ENCODE results near the gene TMCC2. TPM values are rescaled to one million over a fixed set of nuclear protein-coding genes. Genes with fewer than 3 reads are reported as not detected.
"Not testable (repeated sequence)": the region's sequence is repeated elsewhere in the genome, so short reads cannot be mapped to it uniquely, and the experiment has no call there.

The TMCC2 gene
- total and polyA plus RNA-seq, 5 experiments from 2014 or later: 0.37 to 4.7 (median 2.0) TPM

DNA sequence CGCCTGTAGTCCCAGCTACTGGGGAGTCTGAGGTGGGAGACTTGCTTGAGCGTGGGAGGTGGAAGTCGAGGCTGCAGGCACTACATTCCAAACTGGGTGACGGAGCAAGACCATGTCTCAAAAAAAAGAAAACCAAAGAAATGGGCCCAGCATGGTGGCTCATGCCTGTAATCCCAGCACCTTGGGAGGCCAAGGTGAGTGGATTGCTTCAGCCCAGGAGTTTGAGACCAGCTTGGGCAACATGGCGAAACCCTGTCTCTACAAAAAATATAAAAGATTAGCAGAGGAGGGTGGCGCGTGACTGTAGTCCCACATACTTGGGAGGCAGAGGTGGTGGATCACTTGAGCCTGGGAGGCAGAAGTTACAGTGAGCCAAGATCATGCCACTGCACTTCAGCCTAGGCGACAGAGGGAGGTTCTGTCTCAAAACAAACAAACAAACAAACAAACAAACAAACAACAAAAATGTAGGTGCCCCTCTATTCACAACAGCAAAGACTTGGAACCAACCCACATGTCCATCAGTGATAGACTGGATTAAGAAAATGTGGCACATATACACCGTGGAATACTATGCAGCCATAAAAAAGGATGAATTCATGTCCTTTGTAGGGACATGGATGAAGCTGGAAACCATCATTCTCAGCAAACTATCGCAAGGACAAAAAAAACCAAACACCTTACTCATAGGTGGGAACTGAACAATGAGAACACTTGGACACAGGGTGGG lies 53.1 kb downstream of the TMCC2 start:
- Mint-ChIP-seq H3K27ac (peak overlapping the region; percentile 77 to 92 (median 86)), H3K4me1 (peaks cover 47 to 94% (median 83%) of the 10 kb centered on the region in 4 donors), H3K4me3 (peak overlapping the region in 8 of 10 donors; percentile 11 to 73 (median 64))
- H3K36me3 Mint-ChIP-seq, H3K9me3 Mint-ChIP-seq, DNase-seq, ATAC-seq, H3K27me3 Mint-ChIP-seq: not testable (repeated sequence)
- POLR2A ChIA-PET: interaction anchor here (0.6 to 11.7 kb wide), 4 partner anchors 13 to 41 kb away, joined by 3 to 590 read pairs (median 236); partner anchors contain the start of gene NUAK2

DNA sequence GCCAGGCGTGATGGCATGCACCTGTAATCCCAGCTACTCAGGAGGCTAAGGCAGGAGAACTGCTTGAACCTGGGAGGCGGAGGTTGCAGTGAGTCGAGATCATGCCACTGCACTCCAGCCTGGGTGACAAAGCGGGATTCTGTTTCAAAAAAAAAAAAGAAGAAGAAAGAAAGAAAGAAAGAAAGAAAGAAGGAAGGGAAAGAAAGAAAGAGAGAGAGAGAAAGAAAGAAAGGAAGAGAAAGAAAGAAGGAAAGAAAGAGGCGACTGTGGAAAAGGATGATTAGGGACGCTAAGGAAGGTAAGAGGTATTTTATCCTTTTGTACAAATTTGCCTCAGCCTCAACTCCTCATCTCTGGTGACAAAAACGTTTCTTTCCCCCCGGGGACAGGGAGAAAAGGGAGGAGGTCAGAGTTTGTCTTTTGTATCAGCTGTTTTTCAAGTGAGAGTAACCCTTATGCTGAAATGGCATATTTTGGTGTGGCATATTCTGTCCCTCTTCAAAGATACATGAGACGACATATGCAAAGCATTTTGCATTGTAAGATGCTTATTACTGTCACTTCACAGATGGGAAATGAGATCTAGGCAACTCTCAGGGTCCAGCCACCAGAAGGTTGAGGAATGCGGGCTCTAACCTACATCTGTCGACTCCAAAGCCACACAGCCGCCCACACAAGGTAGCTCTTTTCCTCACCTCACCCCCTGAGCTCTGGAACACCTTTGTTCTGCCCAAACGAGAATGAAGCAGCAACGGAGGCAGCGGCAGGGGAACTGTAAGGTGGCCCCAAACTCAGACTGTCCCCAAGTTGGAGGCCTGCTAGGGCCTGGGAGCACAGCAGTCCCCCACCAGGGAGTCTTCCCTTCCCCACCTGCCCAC lies 55.8 kb downstream of the TMCC2 start:
- peak overlapping the region; percentile 74 to 100 (median 95) for H3K27ac Mint-ChIP-seq
- H3K4me3 Mint-ChIP-seq: peak overlapping the region; percentile 55 to 88 (median 72)
- no peaks in the 10 kb centered on the region for H3K36me3 Mint-ChIP-seq
- H3K9me3 Mint-ChIP-seq: peaks cover 0 to 3% (median 0%) of the 10 kb centered on the region in 9 donors
- POLR2A ChIA-PET: interaction anchor here (0.7 to 10.1 kb wide), 8 partner anchors 8 to 478 kb away, joined by 3 to 467 read pairs (median 50); partner anchors contain the start of gene NUAK2
- H3K27me3 Mint-ChIP-seq: peaks cover 0 to 3% (median 0%) of the 10 kb centered on the region in 5 donors
- peak in 1 of 10 donors; percentile 47 for DNase-seq
- ATAC-seq: no peak
- H3K4me1 Mint-ChIP-seq: peaks cover 57 to 96% (median 89%) of the 10 kb centered on the region in 4 donors

GRCh38 chr1:205284420-205285144 lies 56.8 kb downstream of the TMCC2 start:
- H3K4me3 Mint-ChIP-seq: peak overlapping the region; percentile 63 to 91 (median 79)
- POLR2A ChIA-PET: interaction anchor here (0.7 to 10.1 kb wide), 14 partner anchors 9 to 1624 kb away, joined by 3 to 467 read pairs (median 6); partner anchors contain the start of genes MDM4, NUAK2, RBBP5 and TMCC2
- peaks cover 49 to 94% (median 86%) of the 10 kb centered on the region in 4 donors for H3K4me1 Mint-ChIP-seq
- ATAC-seq (peak; percentile 63 to 66), DNase-seq (peak; percentile 60 to 96 (median 90))
- no peaks in the 10 kb centered on the region for H3K36me3 Mint-ChIP-seq
- peaks cover 0 to 3% (median 0%) of the 10 kb centered on the region in 5 donors for H3K27me3 Mint-ChIP-seq
- peak overlapping the region; percentile 91 to 100 (median 95) for H3K27ac Mint-ChIP-seq
- H3K9me3 Mint-ChIP-seq: peaks cover 0 to 3% (median 0%) of the 10 kb centered on the region in 9 donors

GRCh38 chr1:205285381-205286101 lies 57.8 kb downstream of the TMCC2 start:
- ATAC-seq (peak; percentile 39 to 55), DNase-seq (peak; percentile 25 to 84 (median 65))
- peaks cover 41 to 94% (median 83%) of the 10 kb centered on the region in 4 donors for H3K4me1 Mint-ChIP-seq
- peak overlapping the region; percentile 63 to 91 (median 79) for H3K4me3 Mint-ChIP-seq
- H3K27ac Mint-ChIP-seq: peak overlapping the region; percentile 91 to 100 (median 95)
- POLR2A ChIA-PET: interaction anchor here (0.7 to 10.1 kb wide), 21 partner anchors 10 to 1623 kb away, joined by 3 to 467 read pairs (median 6); partner anchors contain the start of genes MDM4, NUAK2, RBBP5 and TMCC2
- H3K27me3 Mint-ChIP-seq: peaks cover 0 to 3% (median 0%) of the 10 kb centered on the region in 5 donors
- H3K36me3 Mint-ChIP-seq: no peaks in the 10 kb centered on the region
- H3K9me3 Mint-ChIP-seq: peaks cover 0 to 3% (median 0%) of the 10 kb centered on the region in 9 donors

DNA sequence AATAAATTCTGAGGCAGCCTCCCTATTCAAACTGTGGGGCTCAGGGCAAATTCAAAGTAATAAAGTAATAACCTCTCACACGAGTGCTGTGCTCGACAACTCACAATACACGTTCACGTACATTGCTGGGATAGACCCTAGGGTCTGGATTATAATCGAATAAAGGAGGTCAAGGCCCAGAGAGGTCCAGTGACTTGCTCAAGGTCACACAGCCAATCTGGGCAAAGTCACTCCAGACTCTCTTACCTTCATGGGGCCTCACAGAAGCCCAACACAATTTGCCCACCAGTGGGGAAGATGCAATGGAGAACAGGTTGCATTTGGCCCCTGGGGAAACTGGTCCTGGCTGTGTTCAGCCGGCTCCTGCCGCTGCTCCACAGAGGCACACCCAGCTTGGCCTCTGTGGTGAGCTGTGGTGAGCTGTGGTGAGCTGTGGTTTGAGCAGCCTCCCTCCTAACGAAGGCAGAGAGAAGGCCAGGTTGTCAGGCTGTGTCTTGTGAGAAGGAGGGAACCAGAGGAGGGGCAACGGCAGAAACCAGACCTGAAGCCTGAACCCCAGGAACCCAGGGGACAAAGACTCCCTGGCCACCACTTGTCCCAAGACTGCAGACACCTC lies 58.7 kb downstream of the TMCC2 start:
- Mint-ChIP-seq H3K27ac (peak overlapping the region; percentile 91 to 100 (median 95)), H3K9me3 (peaks cover 0 to 3% (median 0%) of the 10 kb centered on the region in 9 donors), H3K4me1 (peaks cover 41 to 92% (median 84%) of the 10 kb centered on the region in 4 donors), H3K27me3 (peaks cover 0 to 3% (median 0%) of the 10 kb centered on the region in 5 donors), H3K4me3 (peak overlapping the region; percentile 63 to 91 (median 79)), H3K36me3 (no peaks in the 10 kb centered on the region)
- POLR2A ChIA-PET: interaction anchor here (0.7 to 10.1 kb wide), 12 partner anchors 11 to 770 kb away, joined by 3 to 467 read pairs (median 20); partner anchors contain the start of genes MDM4, NUAK2 and TMCC2
- ATAC-seq (peak in 1 of 2 donors; percentile 10), DNase-seq (peak; percentile 25 to 81 (median 61))

DNA sequence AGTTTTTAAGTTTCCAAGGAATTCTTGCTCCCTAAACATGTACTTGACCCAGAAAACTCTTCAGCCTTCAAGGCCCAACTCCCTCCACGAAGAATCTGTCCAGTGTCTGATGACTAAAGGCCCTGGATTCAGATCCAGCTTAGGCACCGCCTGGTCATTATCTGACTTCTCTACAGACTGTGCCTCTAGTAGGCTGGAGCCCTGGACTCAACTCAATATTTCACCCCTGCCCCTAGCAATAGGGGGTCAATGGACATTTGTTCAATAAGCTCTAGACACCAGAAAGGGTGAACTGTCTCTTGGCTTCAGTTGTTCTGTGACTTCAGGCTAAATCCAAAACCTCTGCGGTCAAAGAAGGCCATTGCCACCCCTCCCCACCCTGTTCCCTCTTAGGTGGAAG lies 59.3 kb downstream of the TMCC2 start:
- Mint-ChIP-seq H3K4me1 (peaks cover 45 to 94% (median 89%) of the 10 kb centered on the region in 4 donors), H3K9me3 (peaks cover 0 to 3% (median 0%) of the 10 kb centered on the region in 9 donors), H3K4me3 (peak overlapping the region; percentile 63 to 91 (median 79)), H3K27me3 (peaks cover 0 to 3% (median 0%) of the 10 kb centered on the region in 5 donors), H3K36me3 (no peaks in the 10 kb centered on the region), H3K27ac (peak overlapping the region; percentile 91 to 100 (median 95))
- DNase-seq (no peak), ATAC-seq (no peak)
- POLR2A ChIA-PET: interaction anchor here (1.7 to 10.1 kb wide), 9 partner anchors 12 to 771 kb away, joined by 6 to 467 read pairs (median 29); partner anchors contain the start of genes MDM4, NUAK2 and TMCC2

- peaks cover 41 to 90% (median 89%) of the 10 kb centered on the region in 4 donors for H3K4me1 Mint-ChIP-seq
- H3K27me3 Mint-ChIP-seq: peaks cover 0 to 3% (median 0%) of the 10 kb centered on the region in 5 donors
- peak overlapping the region; percentile 88 to 100 (median 95) for H3K27ac Mint-ChIP-seq
- POLR2A ChIA-PET: interaction anchor here (0.6 to 10.1 kb wide), 16 partner anchors 9 to 1997 kb away, joined by 3 to 467 read pairs (median 6); partner anchors contain the start of genes MDM4 and NUAK2
- peak overlapping the region; percentile 63 to 91 (median 79) for H3K4me3 Mint-ChIP-seq
- H3K9me3 Mint-ChIP-seq: peaks cover 0 to 3% (median 0%) of the 10 kb centered on the region in 9 donors
- no peaks in the 10 kb centered on the region for H3K36me3 Mint-ChIP-seq
- DNase-seq (peak; percentile 51 to 95 (median 86)), ATAC-seq (peak; percentile 63 to 75)
These were observed 60.2 kb downstream of the TMCC2 start for GRCh38 chr1:205287767-205288559.

GRCh38 chr1:205291596-205291995 lies 63.9 kb downstream of the TMCC2 start:
- ATAC-seq (no peak), DNase-seq (no peak)
- Mint-ChIP-seq H3K9me3 (no peaks in the 10 kb centered on the region), H3K27ac (peak overlapping the region in 9 of 10 donors; percentile 21 to 86 (median 71)), H3K4me1 (peaks cover 41 to 87% (median 86%) of the 10 kb centered on the region in 4 donors), H3K4me3 (peak overlapping the region in 3 of 10 donors; percentile 16 to 66 (median 28)), H3K36me3 (no peaks in the 10 kb centered on the region), H3K27me3 (peaks cover 0 to 2% (median 0%) of the 10 kb centered on the region in 5 donors)
- POLR2A ChIA-PET: interaction anchor here (1.3 to 11.3 kb wide), 2 partner anchors 9 to 25 kb away, joined by 4 to 259 read pairs; partner anchors contain the start of gene NUAK2

DNA sequence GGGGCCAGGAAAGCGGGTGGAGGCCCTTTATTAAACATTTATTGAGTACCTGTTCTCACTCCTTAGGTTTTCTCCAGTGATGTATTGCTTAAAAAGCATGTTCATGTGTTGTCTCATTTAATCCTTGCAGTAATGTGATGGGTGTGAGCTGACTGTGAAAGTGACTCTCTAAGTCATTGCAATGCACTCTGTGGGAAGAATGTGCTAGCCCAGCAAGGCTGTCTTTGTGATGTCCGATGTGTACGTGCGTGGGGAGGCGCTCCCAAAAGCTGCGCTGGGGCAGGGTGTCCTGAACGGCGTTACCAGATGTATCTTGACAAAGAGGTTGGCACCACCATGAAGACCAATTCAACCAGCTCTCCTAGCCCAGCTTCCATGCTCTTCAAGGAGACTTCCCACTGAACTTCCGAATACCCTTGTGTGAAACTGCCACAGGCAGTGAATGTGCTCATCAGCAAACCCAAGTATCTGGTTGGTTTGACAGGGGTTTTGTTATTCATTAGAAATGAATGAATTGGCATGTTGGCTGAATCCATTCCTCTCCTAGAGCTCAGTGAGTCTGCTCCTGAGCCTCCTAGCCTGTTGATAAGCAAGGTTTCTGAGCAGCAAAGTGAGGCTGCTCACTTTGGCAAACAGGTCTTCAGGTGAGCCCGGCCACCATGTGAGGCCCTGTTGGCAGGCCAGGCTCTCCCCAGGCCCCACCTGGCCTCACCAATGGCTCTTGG lies 65.8 kb downstream of the TMCC2 start:
- Mint-ChIP-seq H3K27me3 (no peaks in the 10 kb centered on the region), H3K4me1 (peaks cover 35 to 87% (median 86%) of the 10 kb centered on the region in 4 donors), H3K4me3 (peak overlapping the region in 3 of 10 donors; percentile 19 to 58 (median 39)), H3K36me3 (no peaks in the 10 kb centered on the region), H3K27ac (peak overlapping the region in 9 of 10 donors; percentile 28 to 92 (median 72)), H3K9me3 (no peaks in the 10 kb centered on the region)
- no peak for ATAC-seq
- POLR2A ChIA-PET: interaction anchor here (0.7 to 11.3 kb wide), 8 partner anchors 9 to 338 kb away, joined by 3 to 259 read pairs (median 6); partner anchors contain the start of genes ELK4 and NUAK2
- DNase-seq: no peak
